SU-DHL-6 (cell line): ENCODE results near the gene ZFAND2A.
"Not testable (repeated sequence)": the region's sequence is repeated elsewhere in the genome, so short reads cannot be mapped to it uniquely, and the experiment has no call there.

Experiments
- H2AFZ ChIP-seq: fragments of 200-600 bp; sonication (generic); 2 replicates; pipeline ENCODE4 v1.6.1; 2014; ENCODE audit warnings: low read depth, mild to moderate bottlenecking, moderate library complexity, mixed read lengths, antibody characterized with exemption, low read length; ENCODE audit not compliant: severe bottlenecking
- H3F3A ChIP-seq: fragments of 200-600 bp; shearing (Covaris generic); 2 replicates; pipeline ENCODE4 v1.6.0; 2016; ENCODE audit warnings: antibody characterized with exemption, mild to moderate bottlenecking; ENCODE audit not compliant: insufficient read depth
- H3K27ac ChIP-seq: fragments of 200-600 bp; sonication (generic); 2 replicates; pipeline ENCODE4 v1.5.1; 2016; ENCODE audit warnings: low read depth, mild to moderate bottlenecking, low read length, moderate library complexity, mixed read lengths
- H3K27me3 ChIP-seq: fragments of 200-600 bp; sonication (generic), shearing (Covaris generic); 2 replicates; pipeline ENCODE4 v1.6.0; 2014; ENCODE audit warnings: mild to moderate bottlenecking, low read length
- H3K36me3 ChIP-seq: fragments of 200-600 bp; sonication (generic); 2 replicates; pipeline ENCODE4 v1.6.1; 2014; ENCODE audit warnings: mild to moderate bottlenecking, low read length, mixed read lengths
- H3K4me2 ChIP-seq: fragments of 300-600, 200-600 bp; shearing (Covaris generic), sonication (generic); 2 replicates; pipeline ENCODE4 v1.6.0; 2014; ENCODE audit warnings: low read length, low read depth, mild to moderate bottlenecking; ENCODE audit not compliant: poor library complexity, severe bottlenecking
- H3K4me3 ChIP-seq: fragments of 200-600 bp; sonication (generic); 2 replicates; pipeline ENCODE4 v1.5.1; 2014; ENCODE audit warnings: antibody characterized with exemption, low read length, mild to moderate bottlenecking, mixed read lengths; ENCODE audit not compliant: insufficient read depth, poor library complexity, severe bottlenecking
- H3K79me2 ChIP-seq: fragments of 200-600 bp; sonication (generic); 2 replicates; pipeline ENCODE4 v1.6.1; 2014; ENCODE audit warnings: mild to moderate bottlenecking, low read length, moderate library complexity; ENCODE audit not compliant: insufficient read depth
- H3K9ac ChIP-seq: fragments of 200-600 bp; sonication (generic); 2 replicates; pipeline ENCODE4 v1.7.0; 2014; ENCODE audit warnings: mild to moderate bottlenecking, low read length
- H3K9me2 ChIP-seq: fragments of 200-600 bp; sonication (generic); replicated peaks from 2 replicates; pipeline ENCODE4 v1.6.1; 2014; ENCODE audit warnings: low read length; ENCODE audit not compliant: insufficient read depth
- H3K9me3 ChIP-seq: fragments of 200-600 bp; sonication (generic); 2 replicates; pipeline ENCODE4 v1.6.1; 2014; ENCODE audit warnings: low read length, mixed read lengths; ENCODE audit not compliant: insufficient read depth
- H4K20me1 ChIP-seq: fragments of 200-600 bp; sonication (generic); 2 replicates; pipeline ENCODE4 v1.6.1; 2014; ENCODE audit warnings: low read depth, mild to moderate bottlenecking, antibody characterized with exemption, low read length, moderate library complexity, mixed read lengths
- CTCF ChIP-seq: fragments of 200-600 bp; sonication (generic); IDR thresholded peaks from one replicate; pipeline ENCODE4 v1.5.1; 2017; ENCODE audit warnings: antibody characterized with exemption, mild to moderate bottlenecking, low read length, moderate library complexity; ENCODE audit not compliant: insufficient read depth, poor library complexity, severe bottlenecking
- EZH2phosphoT487 ChIP-seq: fragments of 200-600 bp; sonication (generic), shearing (Covaris generic); conservative IDR thresholded peaks from 2 replicates; pipeline ENCODE4 v1.6.1; 2018; ENCODE audit warnings: mild to moderate bottlenecking, antibody characterized with exemption, low read length, moderate library complexity, mixed read lengths

The ZFAND2A gene

GRCh38 chr7:1119201-1119600 lies 40.8 kb downstream of the ZFAND2A start:
- Histone ChIP-seq H3K27ac (no peak overlapping the region), H3K9ac (no peak overlapping the region), H3K79me2 (no peaks in the 10 kb centered on the region), H3K4me2 (no peak overlapping the region), H3F3A (no peaks in the 10 kb centered on the region), H2AFZ (no peak overlapping the region), H3K9me2 (no peaks in the 10 kb centered on the region), H3K9me3 (no peaks in the 10 kb centered on the region), H3K36me3 (no peaks in the 10 kb centered on the region), H3K4me3 (no peak overlapping the region), H4K20me1 (no peaks in the 10 kb centered on the region), H3K27me3 (no peaks in the 10 kb centered on the region)
- TF ChIP-seq EZH2phosphoT487 (no peak), CTCF (no peak)

DNA sequence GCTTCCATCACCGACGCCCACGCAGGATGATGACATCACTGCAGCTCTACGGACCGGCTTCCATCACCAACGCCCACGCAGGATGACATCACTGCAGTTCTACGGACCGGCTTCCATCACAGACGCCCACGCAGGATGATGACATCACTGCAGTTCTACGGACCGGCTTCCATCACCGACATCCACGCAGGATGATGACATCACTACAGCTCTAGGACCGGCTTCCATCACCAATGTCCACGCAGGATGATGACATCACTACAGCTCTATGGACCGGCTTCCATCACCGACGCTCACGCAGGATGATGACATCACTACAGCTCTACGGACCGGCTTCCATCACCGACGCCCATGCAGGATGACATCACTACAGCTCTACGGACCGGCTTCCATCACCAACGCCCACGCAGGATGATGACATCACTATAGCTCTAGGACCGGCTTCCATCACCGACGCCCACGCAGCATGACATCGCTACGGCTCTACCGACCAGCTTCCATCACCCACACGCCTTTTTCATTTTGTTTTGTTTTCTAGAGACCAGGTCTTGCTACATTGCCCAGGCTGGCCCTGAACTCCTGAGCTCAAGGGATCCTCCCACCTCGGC lies 42.6 kb downstream of the ZFAND2A start:
- no peak overlapping the region for H3K4me3 ChIP-seq
- H3K79me2 ChIP-seq, result no peaks in the 10 kb centered on the region
- no peak overlapping the region for H3K9ac ChIP-seq
- no peaks in the 10 kb centered on the region for H3K9me2 ChIP-seq
- no peaks in the 10 kb centered on the region for H3K9me3 ChIP-seq
- H4K20me1 ChIP-seq, result no peaks in the 10 kb centered on the region
- H3F3A ChIP-seq, result no peaks in the 10 kb centered on the region
- H2AFZ ChIP-seq, result no peak overlapping the region
- TF ChIP-seq CTCF, result no peak
- no peak for TF ChIP-seq EZH2phosphoT487
- no peaks in the 10 kb centered on the region for H3K36me3 ChIP-seq
- no peaks in the 10 kb centered on the region for H3K27me3 ChIP-seq
- no peak overlapping the region for H3K27ac ChIP-seq
- H3K4me2 ChIP-seq, result no peak overlapping the region

DNA sequence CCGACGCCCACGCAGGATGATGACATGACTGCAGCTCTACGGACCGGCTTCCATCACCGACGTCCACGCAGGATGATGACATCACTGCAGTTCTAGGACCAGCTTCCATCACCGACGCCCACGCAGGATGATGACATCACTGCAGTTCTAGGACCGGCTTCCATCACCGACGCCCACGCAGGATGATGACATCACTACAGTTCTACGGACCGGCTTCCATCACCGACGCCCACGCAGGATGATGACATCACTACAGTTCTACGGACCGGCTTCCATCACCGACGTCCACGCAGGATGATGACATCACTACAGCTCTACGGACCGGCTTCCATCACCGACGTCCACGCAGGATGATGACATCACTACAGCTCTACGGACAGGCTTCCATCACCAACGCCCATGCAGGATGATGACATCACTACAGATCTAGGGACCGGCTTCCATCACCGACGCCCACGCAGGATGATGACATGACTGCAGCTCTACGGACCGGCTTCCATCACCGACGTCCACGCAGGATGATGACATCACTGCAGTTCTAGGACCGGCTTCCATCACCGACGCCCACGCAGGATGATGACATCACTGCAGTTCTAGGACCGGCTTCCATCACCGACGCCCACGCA lies 43.5 kb downstream of the ZFAND2A start:
- H3K4me2 ChIP-seq, H3K36me3 ChIP-seq, H4K20me1 ChIP-seq, H3K27ac ChIP-seq, H3K4me3 ChIP-seq, H2AFZ ChIP-seq, H3K79me2 ChIP-seq, H3F3A ChIP-seq, H3K9me2 ChIP-seq, H3K27me3 ChIP-seq, H3K9me3 ChIP-seq, H3K9ac ChIP-seq: not testable (repeated sequence)

- not testable (repeated sequence) for H3K9me2 ChIP-seq, H3K9ac ChIP-seq, H3K4me2 ChIP-seq, H3K79me2 ChIP-seq, H3K9me3 ChIP-seq, H3K27me3 ChIP-seq, H3F3A ChIP-seq, H4K20me1 ChIP-seq, H3K4me3 ChIP-seq, H3K36me3 ChIP-seq, H2AFZ ChIP-seq, H3K27ac ChIP-seq
Observed at GRCh38 chr7:1115171-1116045, 44.6 kb downstream of the ZFAND2A start.
